Measurements from ENCODE around the gene DTD2.

- no peak for TF ChIP-seq CTCF (conservative IDR thresholded peaks at IDR 0.05; ENCODE audit: low read length)
- no peak for TF ChIP-seq EZH2phosphoT487 (IDR thresholded peaks at IDR 0.05; ENCODE audit: borderline replicate concordance)
These were observed 48.9 kb downstream of the DTD2 start for GRCh38 chr14:31408421-31408820.

Data from Loucy (cell line).